SW 1271 (cell line): ENCODE results near the gene BLM.

Experiments
- DNase-seq, 2 experiments: peaks; one replicate each; lab custom pipeline; 2025; lab: John Stamatoyannopoulos, UW

BLM gene

GRCh38 chr15:90790057-90790456, 72.9 kb downstream of the BLM start:
- DNase-seq = no peak

- no peak for DNase-seq
These were observed 73.4 kb downstream of the BLM start for GRCh38 chr15:90790561-90790960.

GRCh38 chr15:90794538-90794937, 77.4 kb downstream of the BLM start:
- DNase-seq = no peak

- DNase-seq = no peak
These were observed 82.6 kb downstream of the BLM start for GRCh38 chr15:90799639-90800170.

GRCh38 chr15:90801803-90802202, 84.7 kb downstream of the BLM start:
- DNase-seq = no peak

GRCh38 chr15:90807074-90807785, 90.1 kb downstream of the BLM start:
- no peak for DNase-seq

GRCh38 chr15:90807786-90808086, 90.6 kb downstream of the BLM start:
- no peak for DNase-seq

GRCh38 chr15:90808517-90809235, 91.5 kb downstream of the BLM start:
- DNase-seq = no peak

GRCh38 chr15:90809536-90809935, 92.4 kb downstream of the BLM start:
- DNase-seq = no peak

GRCh38 chr15:90810354-90810753, 93.2 kb downstream of the BLM start:
- DNase-seq = no peak

- no peak for DNase-seq
These were observed 95.2 kb downstream of the BLM start for GRCh38 chr15:90812171-90812957.

- no peak for DNase-seq
These were observed 95.8 kb downstream of the BLM start for GRCh38 chr15:90812958-90813265.

GRCh38 chr15:90813796-90814190, 96.6 kb downstream of the BLM start:
- no peak for DNase-seq

- no peak for DNase-seq
These were observed 97.2 kb downstream of the BLM start for GRCh38 chr15:90814191-90814821.

- no peak for DNase-seq
These were observed 99.4 kb downstream of the BLM start for GRCh38 chr15:90816401-90817116.

GRCh38 chr15:90817117-90818057, 100.2 kb downstream of the BLM start:
- no peak for DNase-seq

GRCh38 chr15:90818251-90819210, 101.4 kb downstream of the BLM start:
- no peak for DNase-seq

GRCh38 chr15:90819390-90819789, 102.2 kb downstream of the BLM start:
- DNase-seq = no peak

GRCh38 chr15:90819850-90820249, 102.7 kb downstream of the BLM start:
- DNase-seq = no peak

GRCh38 chr15:90820481-90820880, 103.3 kb downstream of the BLM start:
- no peak for DNase-seq
